Measurements from ENCODE around the gene AGMO.

DNA sequence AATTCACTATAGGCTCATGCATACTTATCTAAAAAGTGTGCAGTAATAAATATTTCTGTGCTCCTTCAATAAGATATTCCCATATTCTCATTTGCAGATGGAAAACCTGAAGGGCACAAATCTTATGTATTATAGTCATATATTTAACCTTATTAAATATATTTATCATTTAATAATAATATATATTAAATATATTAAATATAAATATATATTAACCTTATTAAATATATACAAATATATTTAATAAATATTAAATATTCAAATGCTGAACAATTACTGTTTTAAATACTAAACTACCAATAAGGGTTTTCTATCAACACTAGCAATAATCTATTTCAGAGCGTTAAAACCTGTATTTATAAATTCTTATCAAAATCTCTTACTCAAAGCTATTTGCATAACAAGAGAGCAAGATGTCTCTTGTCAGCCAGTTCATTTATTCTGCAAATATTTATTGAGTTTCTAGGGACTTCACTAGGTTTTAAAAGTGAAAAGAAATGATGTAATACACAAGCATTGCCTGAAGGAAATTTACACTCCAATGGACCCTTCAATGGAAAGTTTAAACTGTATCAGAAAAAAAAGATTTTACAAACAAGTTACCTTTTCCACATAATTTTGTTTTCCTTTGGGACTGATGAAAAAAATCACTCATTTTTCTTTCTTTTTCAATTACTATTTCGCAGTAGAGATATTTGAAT is 159.2 kb downstream of the AGMO start:
- TF ChIP-seq, protein P1, sequence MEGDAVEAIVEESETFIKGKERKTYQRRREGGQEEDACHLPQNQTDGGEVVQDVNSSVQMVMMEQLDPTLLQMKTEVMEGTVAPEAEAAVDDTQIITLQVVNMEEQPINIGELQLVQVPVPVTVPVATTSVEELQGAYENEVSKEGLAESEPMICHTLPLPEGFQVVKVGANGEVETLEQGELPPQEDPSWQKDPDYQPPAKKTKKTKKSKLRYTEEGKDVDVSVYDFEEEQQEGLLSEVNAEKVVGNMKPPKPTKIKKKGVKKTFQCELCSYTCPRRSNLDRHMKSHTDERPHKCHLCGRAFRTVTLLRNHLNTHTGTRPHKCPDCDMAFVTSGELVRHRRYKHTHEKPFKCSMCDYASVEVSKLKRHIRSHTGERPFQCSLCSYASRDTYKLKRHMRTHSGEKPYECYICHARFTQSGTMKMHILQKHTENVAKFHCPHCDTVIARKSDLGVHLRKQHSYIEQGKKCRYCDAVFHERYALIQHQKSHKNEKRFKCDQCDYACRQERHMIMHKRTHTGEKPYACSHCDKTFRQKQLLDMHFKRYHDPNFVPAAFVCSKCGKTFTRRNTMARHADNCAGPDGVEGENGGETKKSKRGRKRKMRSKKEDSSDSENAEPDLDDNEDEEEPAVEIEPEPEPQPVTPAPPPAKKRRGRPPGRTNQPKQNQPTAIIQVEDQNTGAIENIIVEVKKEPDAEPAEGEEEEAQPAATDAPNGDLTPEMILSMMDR (IDR thresholded peaks at IDR 0.05) = no peak
- TF ChIP-seq POLR2AphosphoS5 (IDR thresholded peaks at IDR 0.05; ENCODE audit: low read depth, low read length) (no peak), TCF7L2 (IDR thresholded peaks at IDR 0.05; ENCODE audit: low read depth, low read length) (no peak)

Measured in Panc1 (cell line).